Keratinocyte (primary cell): ENCODE measurements around the gene ECHDC3.

Experiments
- EZH2 ChIP-seq: IDR thresholded peaks from one replicate; pipeline ENCODE4 v1.6.1; 2012; ENCODE audit warnings: inconsistent platforms, mild to moderate bottlenecking, low read length, moderate library complexity
- TF ChIP-seq, protein P1 (sequence below), 3 experiments: IDR thresholded peaks in 1 of 3; conservative IDR thresholded peaks in 1 of 3; optimal IDR thresholded peaks in 1 of 3; 2 replicates in 2 of 3; 3 replicates in 1 of 3; pipeline versions ENCODE3 to v1.5.1; 2011; ENCODE audit warnings: low read length in 3 of 3, mild to moderate bottlenecking in 3 of 3, moderate library complexity in 2 of 3, control low read depth in 1 of 3, inconsistent platforms in 1 of 3; ENCODE audit not compliant: insufficient read depth in 2 of 3; ENCODE audit errors: extremely low read depth in 1 of 3

- TF ChIP-seq, protein P1, sequence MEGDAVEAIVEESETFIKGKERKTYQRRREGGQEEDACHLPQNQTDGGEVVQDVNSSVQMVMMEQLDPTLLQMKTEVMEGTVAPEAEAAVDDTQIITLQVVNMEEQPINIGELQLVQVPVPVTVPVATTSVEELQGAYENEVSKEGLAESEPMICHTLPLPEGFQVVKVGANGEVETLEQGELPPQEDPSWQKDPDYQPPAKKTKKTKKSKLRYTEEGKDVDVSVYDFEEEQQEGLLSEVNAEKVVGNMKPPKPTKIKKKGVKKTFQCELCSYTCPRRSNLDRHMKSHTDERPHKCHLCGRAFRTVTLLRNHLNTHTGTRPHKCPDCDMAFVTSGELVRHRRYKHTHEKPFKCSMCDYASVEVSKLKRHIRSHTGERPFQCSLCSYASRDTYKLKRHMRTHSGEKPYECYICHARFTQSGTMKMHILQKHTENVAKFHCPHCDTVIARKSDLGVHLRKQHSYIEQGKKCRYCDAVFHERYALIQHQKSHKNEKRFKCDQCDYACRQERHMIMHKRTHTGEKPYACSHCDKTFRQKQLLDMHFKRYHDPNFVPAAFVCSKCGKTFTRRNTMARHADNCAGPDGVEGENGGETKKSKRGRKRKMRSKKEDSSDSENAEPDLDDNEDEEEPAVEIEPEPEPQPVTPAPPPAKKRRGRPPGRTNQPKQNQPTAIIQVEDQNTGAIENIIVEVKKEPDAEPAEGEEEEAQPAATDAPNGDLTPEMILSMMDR (optimal IDR thresholded peaks at IDR 0.05 in 1 of 3, IDR thresholded peaks at IDR 0.05 in 1 of 3, conservative IDR thresholded peaks at IDR 0.05 in 1 of 3; ENCODE audit: extremely low read depth in 1 of 3, insufficient read depth in 2 of 3, low read length in 3 of 3): peak; percentile 9 to 32 (median 10)
- TF ChIP-seq EZH2: no peak
These were observed 35.2 kb upstream of the ECHDC3 start for GRCh38 chr10:11706895-11707567.
